HEK293 (cell line): ENCODE measurements around the gene RPL12.

Experiments
- CTCF ChIA-PET: fragments of 350-600 bp; formaldehyde crosslinking; extraction: SDS; loops from one replicate; lab custom pipeline; 2021; ENCODE audit warnings: antibody characterized with exemption; lab: Yijun Ruan, JAX
- POLR2A ChIA-PET: fragments of 300-600 bp; formaldehyde crosslinking; extraction: SDS; loops from one replicate; lab custom pipeline; 2020; ENCODE audit warnings: antibody characterized with exemption, inconsistent platforms; lab: Yijun Ruan, JAX
- H3K27ac ChIP-seq: fragments of 200-500 bp; sonication (Bioruptor generic); 2 replicates; pipeline ENCODE4 v1.5.1; 2014; ENCODE audit warnings: low read depth, low read length, control low read depth, inconsistent platforms; ENCODE audit errors: extremely low read depth
- H3K36me3 ChIP-seq, 2 experiments: fragments of 200-500 bp in 1 of 2; sonication (Bioruptor generic) in 1 of 2; 1 replicate in 1 of 2; 2 replicates in 1 of 2; pipeline ENCODE4 v1.5.1; 2014 to 2017; ENCODE audit warnings: inconsistent platforms in 2 of 2, low read length in 2 of 2; ENCODE audit not compliant: control insufficient read depth in 2 of 2, insufficient read depth in 1 of 2
- H3K4me1 ChIP-seq: fragments of 200-500 bp; sonication (Bioruptor generic); 2 replicates; pipeline ENCODE4 v1.5.1; 2014; ENCODE audit warnings: mild to moderate bottlenecking, low read length, inconsistent platforms; ENCODE audit not compliant: control insufficient read depth, insufficient read depth
- H3K4me3 ChIP-seq: 2 replicates; pipeline ENCODE4 v1.5.1; 2011; ENCODE audit warnings: low read depth, mild to moderate bottlenecking, control low read depth, low read length, moderate library complexity
- H3K9me3 ChIP-seq: fragments of 200-500 bp; sonication (Bioruptor generic); 2 replicates; pipeline ENCODE4 v1.5.1; 2014; ENCODE audit warnings: low read depth, low read length, inconsistent platforms; ENCODE audit not compliant: control insufficient read depth, insufficient read depth
- BCL11B ChIP-seq: fragments of 450-650 bp; formaldehyde crosslinking; IDR thresholded peaks from 2 replicates; pipeline ENCODE4 v1.5.1; 2016; ENCODE audit warnings: low read depth, missing biosample characterization, missing genetic modification characterization
- REST ChIP-seq: fragments of 450-650 bp; formaldehyde crosslinking; IDR thresholded peaks from 2 replicates; pipeline ENCODE4 v1.5.1; 2016; ENCODE audit warnings: missing biosample characterization, missing genetic modification characterization
- SP2 ChIP-seq: fragments of 450-650 bp; formaldehyde crosslinking; IDR thresholded peaks from 2 replicates; pipeline ENCODE4 v1.5.1; 2016; ENCODE audit warnings: missing biosample characterization, missing genetic modification characterization
- ZFP41 ChIP-seq: fragments of 450-650 bp; formaldehyde crosslinking; IDR thresholded peaks from 2 replicates; pipeline ENCODE4 v1.5.1; 2016; ENCODE audit warnings: missing biosample characterization, missing genetic modification characterization, borderline replicate concordance
- ZNF133 ChIP-seq: fragments of 450-650 bp; formaldehyde crosslinking; IDR thresholded peaks from 2 replicates; pipeline ENCODE4 v1.5.1; 2016; ENCODE audit warnings: missing biosample characterization, missing genetic modification characterization
- ZNF266 ChIP-seq: fragments of 450-650 bp; formaldehyde crosslinking; IDR thresholded peaks from 2 replicates; pipeline ENCODE4 v1.5.1; 2016; ENCODE audit warnings: missing biosample characterization, missing genetic modification characterization, low read depth
- ZNF350 ChIP-seq: fragments of 450-650 bp; formaldehyde crosslinking; IDR thresholded peaks from 2 replicates; pipeline ENCODE4 v1.5.0; 2017; ENCODE audit warnings: missing biosample characterization, mild to moderate bottlenecking, missing genetic modification characterization
- ZNF366 ChIP-seq: fragments of 450-650 bp; formaldehyde crosslinking; conservative IDR thresholded peaks from 2 replicates; pipeline ENCODE4 v1.5.1; 2016; ENCODE audit warnings: missing biosample characterization, missing genetic modification characterization
- ZNF394 ChIP-seq: fragments of 450-650 bp; formaldehyde crosslinking; IDR thresholded peaks from 2 replicates; pipeline ENCODE4 v1.5.1; 2016; ENCODE audit warnings: missing biosample characterization, missing genetic modification characterization, mild to moderate bottlenecking, moderate library complexity, borderline replicate concordance
- ZNF518A ChIP-seq: fragments of 450-650 bp; formaldehyde crosslinking; conservative IDR thresholded peaks from 2 replicates; pipeline ENCODE4 v1.5.1; 2016; ENCODE audit warnings: low read depth, missing biosample characterization, missing genetic modification characterization
- ZNF585B ChIP-seq: fragments of 450-650 bp; formaldehyde crosslinking; IDR thresholded peaks from 2 replicates; pipeline ENCODE4 v1.5.1; 2016; ENCODE audit warnings: missing biosample characterization, missing genetic modification characterization
- ZNF791 ChIP-seq: fragments of 450-650 bp; formaldehyde crosslinking; IDR thresholded peaks from 2 replicates; pipeline ENCODE4 v1.5.1; 2016; ENCODE audit warnings: missing biosample characterization, missing genetic modification characterization

The RPL12 gene

GRCh38 chr9:127422133-127422782, 28.9 kb downstream of the RPL12 start:
- Histone ChIP-seq H3K4me1 (0 out of 2 replicates have a peak, but pooled peaks cover 5% of the 10 kb centered on the region), H3K9me3 (no peaks in the 10 kb centered on the region)
- POLR2A ChIA-PET = interaction anchor here (0.5 to 3.0 kb wide), 4 partner anchors 11 to 174 kb away, joined by 3 to 46 read pairs (median 24); partner anchors contain the start of genes LRSAM1, RPL12 and SLC2A8
- peak; percentile 33; the same call in 1 of the 2 replicates for TF ChIP-seq BCL11B
- no peak for TF ChIP-seq REST (tag by site-specific recombination)
- TF ChIP-seq ZFP41 (tag by site-specific recombination) = no peak
- TF ChIP-seq ZNF585B (tag by site-specific recombination) = peak; percentile 86
- TF ChIP-seq, all 188 proteins: peak for 2
- H3K27ac ChIP-seq = no peak overlapping the region
- CTCF ChIA-PET = interaction anchor here (0.7 kb wide), 1 partner anchor 21 kb away, joined by 3 read pairs; no protein-coding TSS in a partner anchor
- peaks cover 0 to 8% of the 10 kb centered on the region in 2 experiments; a peak in 2 of 3 replicates for H3K36me3 ChIP-seq
- no peak overlapping the region for H3K4me3 ChIP-seq

GRCh38 chr9:127421057-127421456, 30.1 kb downstream of the RPL12 start:
- ChIA-PET CTCF (interaction anchor here (0.6 to 1.4 kb wide), 4 partner anchors 34 to 497 kb away, joined by 3 read pairs; no protein-coding TSS in a partner anchor), POLR2A (interaction anchor here (0.7 to 1.7 kb wide), 5 partner anchors 14 to 55 kb away, joined by 3 to 10 read pairs (median 5); partner anchors contain the start of genes LRSAM1, RPL12 and SLC2A8)
- H3K27ac ChIP-seq = no peak overlapping the region
- 0 out of 2 replicates have a peak, but pooled peaks cover 5% of the 10 kb centered on the region for H3K4me1 ChIP-seq
- H3K4me3 ChIP-seq = no peak overlapping the region
- no peaks in the 10 kb centered on the region for H3K9me3 ChIP-seq
- TF ChIP-seq ZNF350 (tag by site-specific recombination) (no peak), ZNF133 (no peak), ZNF394 (tag by site-specific recombination) (no peak), ZNF791 (tag by site-specific recombination) (no peak), ZNF366 (no peak), ZNF266 (no peak), ZNF518A (no peak), SP2 (tag by site-specific recombination) (no peak)
- peaks cover 0 to 2% of the 10 kb centered on the region in 2 experiments; a peak in 1 of 3 replicates for H3K36me3 ChIP-seq
